Urinary bladder (tissue), 4 donors: ENCODE results near the gene RHEX. TPM values are rescaled to one million over a fixed set of nuclear protein-coding genes. Genes with fewer than 3 reads are reported as not detected.

Experiments used
- DNase-seq: peaks from one replicate; pipeline ENCODE4 v3.0.0-alpha.2; 2015; ENCODE audit errors: extremely low spot score
- H3K27ac ChIP-seq: one replicate; pipeline ENCODE4 v1.5.1; 2013; ENCODE audit warnings: low read depth, mild to moderate bottlenecking, moderate library complexity
- H3K36me3 ChIP-seq: one replicate; pipeline ENCODE4 v1.6.1; 2013; ENCODE audit warnings: mild to moderate bottlenecking, moderate library complexity; ENCODE audit not compliant: insufficient read depth
- H3K4me1 ChIP-seq: one replicate; pipeline ENCODE4 v1.6.1; 2013; ENCODE audit warnings: mild to moderate bottlenecking, moderate library complexity; ENCODE audit not compliant: insufficient read depth
- H3K4me3 ChIP-seq: one replicate; pipeline ENCODE4 v1.5.1; 2013; ENCODE audit warnings: low read depth, low read length
- WGBS: extraction: QIAGEN DNeasy Blood & Tissue Kit; methylation state at CpG from one replicate; pipeline ENCODE4 v1.1.7; 2013; 5-methylcytosine and 5-hydroxymethylcytosine counted together
- polyA plus RNA-seq: library from polyadenylated mRNA; stranded (reverse); fragments of 200-250 nt; gene quantifications from one replicate; pipeline ENCODE4 v1.2.3, GENCODE V29; 2013
- total RNA-seq: library from RNA; depleted of rRNA; stranded (reverse); fragments of >200 nt; gene quantifications from one replicate; pipeline ENCODE4 v1.2.3, GENCODE V29; 2014
- donor health status: healthy with polysubstance abuse.
- donor health status: healthy.

Gene RHEX
- total and polyA plus RNA-seq, 2 donors, result 8.5 to 12.5 TPM

DNA sequence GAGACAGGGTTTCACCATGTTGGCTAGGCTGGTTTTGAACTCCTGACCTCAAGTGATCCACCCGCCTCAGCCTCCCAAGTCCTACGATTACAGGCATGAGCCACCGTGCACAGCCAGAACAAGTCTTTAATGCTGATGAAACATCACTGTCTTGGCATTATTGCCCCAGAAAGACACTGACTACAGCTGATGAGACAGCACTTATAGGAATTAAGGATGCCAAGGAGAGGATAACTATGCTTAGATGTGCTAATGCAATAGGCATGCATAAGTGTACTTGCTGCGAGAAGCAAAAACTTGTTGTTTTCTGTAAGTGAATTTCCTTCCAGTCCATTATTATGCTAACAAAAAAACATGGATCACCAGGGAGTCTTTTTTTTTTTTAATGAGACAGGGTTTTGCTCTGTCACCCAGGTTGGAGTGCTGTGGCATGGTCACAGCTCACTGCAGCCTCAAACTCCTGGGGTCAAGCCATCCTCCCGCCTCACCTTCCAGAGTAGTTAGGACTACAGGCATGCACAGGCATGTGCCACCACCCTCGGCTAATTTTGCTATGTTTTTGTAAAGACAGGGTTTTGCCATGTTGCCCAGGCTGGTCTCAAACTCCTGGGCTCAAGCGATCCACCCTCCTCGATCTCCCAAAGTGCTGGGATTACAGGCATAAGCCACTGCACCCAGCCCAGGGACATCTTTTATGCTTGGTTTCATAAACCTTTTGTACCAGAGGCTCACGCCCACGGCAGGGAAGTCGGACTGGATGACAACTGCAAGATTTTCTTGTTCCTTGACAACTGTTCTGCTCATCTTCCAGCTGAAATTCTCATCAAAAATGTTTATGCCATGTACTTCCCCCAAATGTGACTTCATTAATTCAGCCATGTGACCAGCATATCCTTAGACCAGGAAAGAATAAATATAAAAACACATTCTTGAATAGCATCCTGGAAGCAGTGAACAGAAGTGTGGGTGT is 23.1 kb downstream of the RHEX start:
- Histone ChIP-seq H3K36me3 (no peaks in the 10 kb centered on the region), H3K4me3 (no peak overlapping the region), H3K27ac (no peak overlapping the region), H3K4me1 (peaks cover 2% of the 10 kb centered on the region)
- WGBS, result 66% methylated on average over 11 of the region's 11 CpGs
- DNase-seq, result no peak

DNA sequence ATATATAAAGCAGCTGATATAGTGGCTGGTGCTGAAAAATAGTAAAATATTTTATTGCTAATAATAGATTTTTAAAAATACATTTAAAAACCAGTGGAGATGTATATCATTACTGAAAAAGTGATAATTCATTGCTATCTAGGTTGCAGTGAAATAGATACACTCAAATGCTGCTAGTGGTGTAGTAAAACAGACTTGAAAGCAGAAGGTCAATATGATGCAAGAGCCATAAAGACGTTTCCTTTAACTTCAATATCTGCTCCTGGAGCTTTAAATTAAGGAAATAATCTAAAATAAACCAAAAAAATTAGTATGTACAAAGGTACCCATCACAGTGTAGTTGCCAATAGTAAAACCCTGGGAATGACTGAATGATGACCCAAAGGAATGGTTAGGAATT is 26.2 kb downstream of the RHEX start:
- DNase-seq, result no peak
- H3K36me3 ChIP-seq, result no peaks in the 10 kb centered on the region
- no peak overlapping the region for H3K27ac ChIP-seq
- no peaks in the 10 kb centered on the region for H3K4me1 ChIP-seq
- H3K4me3 ChIP-seq, result no peak overlapping the region
- 52% methylated on average over 1 of the region's 1 CpG for WGBS

DNA sequence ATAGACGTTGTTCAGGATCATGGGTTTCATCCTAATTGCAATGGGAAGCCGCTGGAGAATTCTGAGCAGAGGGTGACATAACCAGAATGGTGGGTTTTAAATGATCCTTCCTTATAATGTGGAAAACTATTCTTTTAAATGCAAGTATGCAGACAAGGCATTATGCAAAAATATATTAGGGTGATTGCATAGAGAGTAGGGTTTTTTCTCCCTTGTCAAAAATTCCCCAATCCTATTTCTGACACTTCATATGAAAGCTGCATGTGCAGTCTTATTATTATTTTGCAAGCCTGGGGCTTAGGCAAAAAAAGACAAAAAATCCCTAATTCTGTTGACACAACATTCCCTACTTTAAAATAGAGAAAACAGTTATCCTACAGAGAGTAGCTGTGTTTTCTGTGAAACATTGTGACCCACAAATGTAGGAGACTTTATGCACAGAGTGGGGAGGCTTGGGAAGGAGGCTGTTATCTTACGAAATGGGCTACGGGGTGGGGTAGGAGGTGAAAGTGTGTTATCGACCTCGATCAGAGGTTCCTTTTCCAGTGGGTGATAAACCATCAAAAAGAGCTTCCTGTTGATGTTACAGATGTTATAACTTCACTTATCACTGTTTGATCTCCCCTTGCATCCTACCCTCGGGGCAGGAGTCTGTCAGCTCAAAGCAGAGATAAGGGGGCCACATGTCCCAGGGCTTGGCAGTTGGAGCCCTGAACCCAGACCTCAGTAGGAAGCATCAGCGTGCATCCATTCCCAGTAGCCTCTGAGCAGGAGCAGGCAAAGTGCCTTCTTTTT is 27.2 kb downstream of the RHEX start:
- no peaks in the 10 kb centered on the region for H3K36me3 ChIP-seq
- no peak overlapping the region for H3K4me3 ChIP-seq
- no peak for DNase-seq
- no peaks in the 10 kb centered on the region for H3K4me1 ChIP-seq
- H3K27ac ChIP-seq, result no peak overlapping the region
- 43% methylated on average over 8 of the region's 8 CpGs for WGBS

DNA sequence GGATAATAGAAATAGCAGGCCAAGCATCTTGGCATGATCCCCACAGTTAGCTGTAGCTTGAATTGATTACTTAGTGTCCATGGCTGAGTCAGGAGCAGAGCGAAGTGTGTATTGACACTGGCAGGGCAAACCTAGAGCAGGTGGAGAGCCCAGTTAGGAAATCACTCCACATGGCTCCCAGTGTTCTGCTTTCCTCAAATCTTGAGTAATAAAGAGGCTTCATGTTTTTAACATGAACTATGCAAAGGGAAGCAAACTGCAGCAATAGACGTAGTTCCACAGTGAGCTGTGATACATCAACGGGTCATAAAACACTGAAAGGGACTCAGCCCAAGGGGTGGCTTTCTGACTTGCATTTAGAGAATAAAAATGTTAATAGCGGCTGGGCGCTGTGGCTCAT is 28.9 kb downstream of the RHEX start:
- no peaks in the 10 kb centered on the region for H3K36me3 ChIP-seq
- no peak overlapping the region for H3K4me3 ChIP-seq
- no peaks in the 10 kb centered on the region for H3K4me1 ChIP-seq
- H3K27ac ChIP-seq, result no peak overlapping the region
- no peak for DNase-seq
- 79% methylated on average over 5 of the region's 5 CpGs for WGBS

DNA sequence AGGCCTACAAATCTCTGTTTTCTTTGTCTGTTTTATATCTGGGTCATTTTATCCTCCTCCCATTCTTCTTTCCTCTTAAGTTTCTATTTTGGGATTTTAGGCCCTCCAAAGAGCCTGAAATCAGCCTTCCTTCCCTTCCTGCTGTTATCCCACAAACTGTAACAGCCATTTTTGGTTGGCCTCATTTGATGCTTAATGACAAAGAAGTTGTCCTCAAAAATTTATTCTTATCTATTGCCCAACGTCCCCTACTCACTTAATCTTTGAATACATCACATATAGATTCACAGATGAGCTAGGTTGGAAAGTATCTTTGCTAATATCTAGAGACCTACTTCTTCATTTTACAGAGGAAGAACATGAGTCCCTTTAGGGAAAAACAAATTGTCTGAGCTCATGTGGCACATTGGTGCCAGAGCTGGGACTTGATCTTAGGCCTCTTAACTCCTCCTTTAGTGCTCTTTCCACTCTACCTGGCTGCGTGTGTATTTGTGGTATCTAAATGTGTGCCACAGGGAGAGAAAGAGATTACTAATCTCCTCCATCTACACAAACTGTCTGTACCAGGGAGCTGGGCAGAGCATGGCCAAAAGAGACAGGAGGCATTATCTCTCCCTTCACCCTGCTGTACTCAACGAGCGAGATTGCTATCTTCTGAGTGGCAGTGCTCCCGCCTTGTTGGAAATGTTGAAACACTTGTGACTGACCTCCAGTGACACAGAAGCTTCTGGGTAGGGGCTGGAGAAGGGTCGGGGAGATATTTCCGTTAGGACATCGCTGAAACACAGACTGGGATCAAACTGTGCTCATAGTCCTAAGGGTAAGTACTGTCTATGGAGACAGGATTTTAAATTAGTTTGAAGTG is 30.1 kb downstream of the RHEX start:
- Histone ChIP-seq H3K4me1 (no peaks in the 10 kb centered on the region), H3K4me3 (no peak overlapping the region), H3K36me3 (no peaks in the 10 kb centered on the region), H3K27ac (no peak overlapping the region)
- WGBS, result 60% methylated on average over 8 of the region's 8 CpGs
- DNase-seq, result no peak

DNA sequence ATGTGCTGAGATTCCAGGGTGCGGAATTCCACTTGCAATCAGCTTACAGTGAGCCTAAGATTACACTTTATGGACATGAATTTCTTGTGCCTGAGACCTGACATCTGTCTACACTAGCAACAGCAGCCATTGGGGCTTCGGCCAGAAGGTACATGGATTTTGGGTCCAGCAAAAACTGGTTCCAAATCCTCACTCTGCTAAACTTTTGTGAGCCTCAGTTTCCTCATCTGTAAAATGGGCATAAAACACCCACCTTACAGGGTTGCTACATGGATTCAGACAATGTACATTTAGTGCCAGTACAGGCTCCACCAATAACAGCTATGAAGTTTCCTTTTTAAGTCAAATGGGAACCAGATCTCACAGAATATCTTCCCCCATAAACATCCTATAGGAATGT is 30.8 kb downstream of the RHEX start:
- no peak for DNase-seq
- H3K36me3 ChIP-seq, result no peaks in the 10 kb centered on the region
- 80% methylated on average over 2 of the region's 2 CpGs for WGBS
- H3K27ac ChIP-seq, result no peak overlapping the region
- H3K4me1 ChIP-seq, result no peaks in the 10 kb centered on the region
- H3K4me3 ChIP-seq, result no peak overlapping the region

DNA sequence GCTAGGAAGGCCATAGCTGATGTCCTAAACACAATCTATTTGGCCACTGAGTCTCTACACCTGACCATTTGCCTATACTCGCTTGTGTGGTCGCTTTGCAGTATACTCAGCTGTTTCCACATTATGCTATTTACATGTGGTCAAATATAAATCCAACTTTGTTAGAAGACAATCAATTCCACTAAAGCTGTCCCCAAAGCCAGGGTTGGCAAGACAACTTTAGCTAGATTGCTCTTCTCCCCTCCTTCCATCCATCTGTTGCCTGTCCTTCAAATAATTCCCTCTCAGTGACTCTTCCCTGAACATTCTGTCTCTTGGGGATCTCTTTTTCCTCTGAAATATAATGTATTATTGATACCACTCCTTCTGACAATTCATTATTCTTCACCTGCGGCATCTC is 34.1 kb downstream of the RHEX start:
- H3K4me1 ChIP-seq, result no peaks in the 10 kb centered on the region
- H3K27ac ChIP-seq, result no peak overlapping the region
- no peak for DNase-seq
- no peak overlapping the region for H3K4me3 ChIP-seq
- H3K36me3 ChIP-seq, result no peaks in the 10 kb centered on the region
- 90% methylated on average over 3 of the region's 3 CpGs for WGBS

DNA sequence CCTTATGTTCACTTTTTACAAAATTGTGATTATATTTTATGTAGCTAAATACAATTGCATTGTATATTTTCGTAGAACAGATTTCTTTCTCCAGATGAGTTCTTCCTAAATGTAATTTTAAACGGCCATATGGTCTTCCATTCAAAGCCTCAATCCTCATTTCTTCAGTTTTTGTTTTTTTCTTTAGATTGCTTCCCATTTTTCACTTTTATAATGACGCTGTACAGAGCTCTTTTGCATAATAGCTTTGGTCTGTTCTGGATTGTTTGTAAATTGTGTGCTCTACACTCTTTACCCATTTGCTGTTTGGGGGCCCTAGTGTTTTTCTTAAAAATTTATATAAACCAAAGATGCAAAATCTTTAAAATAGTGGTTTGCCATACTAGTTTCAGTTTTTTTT is 36.4 kb downstream of the RHEX start:
- Histone ChIP-seq H3K4me3 (no peak overlapping the region), H3K27ac (no peak overlapping the region), H3K4me1 (no peaks in the 10 kb centered on the region), H3K36me3 (no peaks in the 10 kb centered on the region)
- DNase-seq, result no peak
- WGBS, result 76% methylated on average over 3 of the region's 3 CpGs

DNA sequence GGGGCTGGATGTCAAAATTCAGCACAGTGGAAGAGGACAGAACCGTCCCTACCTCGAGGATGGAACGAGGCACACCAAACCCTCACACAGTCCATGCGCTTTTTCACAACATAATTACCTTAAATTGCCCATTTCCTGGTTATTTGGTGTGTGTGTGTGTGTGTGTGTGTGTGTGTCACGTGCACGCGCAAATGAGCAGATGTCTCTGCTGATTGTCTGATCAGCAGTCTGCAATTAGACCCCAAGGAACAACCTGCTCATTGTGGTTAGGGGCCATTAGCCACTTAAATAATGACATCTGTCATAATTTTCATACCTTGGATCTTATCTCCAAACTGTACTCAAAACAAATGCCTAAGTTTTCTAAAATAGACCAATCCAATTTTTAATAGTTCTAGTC is 41.1 kb downstream of the RHEX start:
- WGBS, result 32% methylated on average over 7 of the region's 7 CpGs
- no peak for DNase-seq
- H3K27ac ChIP-seq, result no peak overlapping the region
- no peak overlapping the region for H3K4me3 ChIP-seq
- no peaks in the 10 kb centered on the region for H3K36me3 ChIP-seq
- H3K4me1 ChIP-seq, result no peaks in the 10 kb centered on the region

DNA sequence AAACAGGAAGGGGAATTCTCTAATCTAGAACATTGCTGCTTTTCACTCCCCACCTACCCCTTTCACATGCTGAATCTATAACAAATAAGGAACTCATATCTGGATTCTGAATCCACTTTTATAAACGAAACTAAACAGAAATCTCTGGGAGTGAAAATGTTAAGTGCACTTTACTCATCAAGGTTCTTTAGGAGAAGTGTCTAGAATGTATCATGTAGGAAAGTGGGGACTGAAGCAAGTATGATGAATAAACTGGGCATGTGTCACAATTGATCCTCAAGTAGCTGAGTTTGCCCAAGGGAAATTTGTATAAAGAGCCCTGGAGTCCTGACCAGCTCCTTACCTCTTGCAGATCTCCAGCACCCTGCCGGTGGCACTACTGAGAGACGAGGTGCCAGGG is 44.4 kb downstream of the RHEX start:
- Histone ChIP-seq H3K36me3 (no peaks in the 10 kb centered on the region), H3K27ac (no peak overlapping the region), H3K4me1 (no peaks in the 10 kb centered on the region), H3K4me3 (no peak overlapping the region)
- DNase-seq, result no peak
- 71% methylated on average over 3 of the region's 3 CpGs for WGBS

DNA sequence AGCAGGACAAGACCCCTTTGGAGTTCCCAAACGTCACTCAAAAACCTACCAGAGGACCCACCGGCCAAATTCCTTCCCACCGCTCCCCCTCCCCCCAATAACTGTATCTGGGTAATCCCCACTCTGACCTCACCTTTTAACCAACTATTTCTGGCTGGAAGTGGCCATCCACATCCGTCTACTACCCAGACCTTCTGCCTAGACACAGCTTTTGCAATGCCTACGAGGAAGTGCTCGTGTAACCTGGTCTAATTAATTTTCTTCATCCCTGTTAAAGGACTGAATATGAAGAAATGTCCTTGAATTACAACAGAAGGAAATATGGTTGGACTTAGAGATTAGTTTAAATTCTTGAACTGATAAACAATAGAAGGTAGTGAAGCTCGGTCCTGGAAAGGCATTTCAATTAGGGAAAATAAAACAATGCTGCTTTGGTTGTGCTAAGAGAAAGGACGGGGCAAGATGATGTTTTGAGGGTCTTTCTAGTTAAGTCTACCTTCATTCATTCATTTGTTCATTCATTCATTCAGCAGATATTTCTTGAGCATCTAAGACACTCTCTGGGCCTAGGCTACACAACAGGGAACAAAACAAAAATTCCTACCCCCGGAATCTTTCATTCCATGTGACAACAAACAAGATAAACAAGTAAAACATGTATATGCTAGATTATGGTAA is 45.4 kb downstream of the RHEX start:
- H3K36me3 ChIP-seq, result no peaks in the 10 kb centered on the region
- WGBS, result 81% methylated on average over 9 of the region's 9 CpGs
- no peak for DNase-seq
- H3K4me1 ChIP-seq, result no peaks in the 10 kb centered on the region
- H3K27ac ChIP-seq, result no peak overlapping the region
- H3K4me3 ChIP-seq, result no peak overlapping the region

DNA sequence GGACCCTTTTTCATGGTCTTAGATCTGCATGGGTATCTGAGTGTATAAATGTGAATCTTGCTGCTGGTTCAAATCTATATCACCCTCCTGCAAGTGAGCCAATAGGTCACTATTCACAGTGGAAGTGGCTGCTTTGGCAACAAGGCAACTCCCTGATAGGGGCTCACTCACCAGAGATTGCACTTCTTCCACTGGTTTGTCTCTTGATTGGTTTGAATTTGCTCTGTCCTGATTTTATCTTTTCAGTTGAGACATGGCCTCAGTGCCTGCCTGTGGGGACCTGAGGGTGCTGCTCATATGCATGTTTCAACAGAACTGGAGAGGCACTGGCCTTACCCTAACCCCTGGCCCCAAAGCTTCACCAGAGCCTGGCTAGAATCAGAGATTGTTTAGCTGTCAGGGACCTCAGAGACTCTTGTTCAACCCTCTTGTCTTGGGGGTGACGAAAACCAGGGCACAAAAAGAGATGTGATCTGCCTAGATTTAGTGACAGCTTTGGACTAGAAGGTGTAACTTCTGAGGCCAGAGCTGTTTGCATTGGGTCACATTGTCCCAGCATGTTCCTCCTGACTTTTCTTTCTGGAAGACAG is 47.3 kb downstream of the RHEX start:
- H3K4me3 ChIP-seq, result no peak overlapping the region

More for the DNA sequence above, 47.3 kb downstream of the RHEX start:
- no peak for DNase-seq
- Histone ChIP-seq H3K36me3 (no peaks in the 10 kb centered on the region), H3K27ac (no peak overlapping the region), H3K4me1 (no peaks in the 10 kb centered on the region)
- 81% methylated on average over 1 of the region's 1 CpG for WGBS
